Neural progenitor cell (in vitro differentiated cells): ENCODE results near the gene LRPAP1.

Experiments used
- CTCF ChIP-seq: fragments of 200-600 bp; sonication (generic); IDR thresholded peaks from 2 replicates; pipeline ENCODE4 v1.5.1; 2017; ENCODE audit warnings: antibody characterized with exemption, mild to moderate bottlenecking
- EZH2 ChIP-seq: fragments of 200-600 bp; sonication (generic); IDR thresholded peaks from 2 replicates; pipeline ENCODE4 v1.6.1; 2017; ENCODE audit warnings: antibody characterized with exemption, mild to moderate bottlenecking, moderate library complexity

GRCh38 chr4:3479358-3480101 lies 52.7 kb downstream of the LRPAP1 start:
- no peak for TF ChIP-seq CTCF
- TF ChIP-seq EZH2: no peak
